Gastrocnemius medialis (tissue), 4 donors: ENCODE results near the gene COL4A6.

Source experiments
- POLR2A ChIP-seq, 2 donors: fragments of 450-650 bp; IDR thresholded peaks; one replicate each; pipeline ENCODE4 v1.6.1; 2017; ENCODE audit warnings: antibody characterized with exemption in 2 of 2, mild to moderate bottlenecking in 2 of 2, moderate library complexity in 2 of 2
- TF ChIP-seq, protein P1 (sequence below), 5 experiments: fragments of 450-650 bp in 3 of 5; fragments of 200-600 bp in 2 of 5; sonication (generic) in 2 of 5; IDR thresholded peaks in 4 of 5; conservative IDR thresholded peaks in 1 of 5; 1 replicate in 4 of 5; 2 replicates in 1 of 5; pipeline ENCODE4 v1.5.1; 2016 to 2019; ENCODE audit warnings: antibody characterized with exemption in 5 of 5, mild to moderate bottlenecking in 3 of 5, moderate library complexity in 3 of 5

DNA sequence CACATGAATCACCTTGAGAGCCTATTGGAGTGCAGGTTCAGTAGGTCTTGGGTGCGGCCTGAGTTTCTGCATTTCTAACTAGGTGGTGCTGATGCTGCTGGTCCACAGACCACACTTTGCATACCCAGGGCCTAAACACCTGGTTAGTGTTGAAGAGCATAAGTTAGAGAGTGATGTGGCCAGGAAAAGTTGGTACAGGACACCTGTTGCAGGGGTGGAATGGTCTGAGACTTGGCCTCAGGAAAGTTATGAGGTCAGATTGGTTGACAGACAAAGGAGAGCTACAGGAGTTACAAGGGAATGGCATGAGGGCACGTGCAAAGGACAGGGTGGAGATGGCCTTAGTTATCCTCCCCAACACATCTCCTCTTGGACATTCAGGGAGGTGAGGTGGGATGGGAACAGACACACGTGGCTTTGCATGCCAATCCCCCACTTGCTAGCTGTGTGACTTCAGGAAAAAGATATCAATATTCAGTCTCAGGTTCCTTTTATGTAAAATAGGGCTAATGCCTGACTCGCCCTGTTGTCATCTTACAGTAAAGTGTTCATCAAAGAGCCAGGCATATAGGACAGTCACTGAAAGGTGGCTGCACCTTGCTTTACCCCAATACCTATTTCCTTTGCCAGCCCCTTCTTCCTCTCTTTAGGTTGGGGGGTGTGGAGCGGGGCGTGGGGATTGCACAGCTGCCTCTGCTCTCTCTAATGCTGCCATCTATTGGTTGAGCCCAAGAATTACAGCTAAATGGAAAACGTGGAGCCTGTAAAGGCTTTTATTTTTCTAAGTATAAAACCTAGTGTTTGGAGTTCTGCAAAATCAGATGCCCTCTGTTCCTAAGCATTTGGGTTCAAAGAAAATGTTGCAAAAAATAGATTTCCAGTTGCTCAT lies 299.2 kb downstream of the COL4A6 start:
- TF ChIP-seq, protein P1, sequence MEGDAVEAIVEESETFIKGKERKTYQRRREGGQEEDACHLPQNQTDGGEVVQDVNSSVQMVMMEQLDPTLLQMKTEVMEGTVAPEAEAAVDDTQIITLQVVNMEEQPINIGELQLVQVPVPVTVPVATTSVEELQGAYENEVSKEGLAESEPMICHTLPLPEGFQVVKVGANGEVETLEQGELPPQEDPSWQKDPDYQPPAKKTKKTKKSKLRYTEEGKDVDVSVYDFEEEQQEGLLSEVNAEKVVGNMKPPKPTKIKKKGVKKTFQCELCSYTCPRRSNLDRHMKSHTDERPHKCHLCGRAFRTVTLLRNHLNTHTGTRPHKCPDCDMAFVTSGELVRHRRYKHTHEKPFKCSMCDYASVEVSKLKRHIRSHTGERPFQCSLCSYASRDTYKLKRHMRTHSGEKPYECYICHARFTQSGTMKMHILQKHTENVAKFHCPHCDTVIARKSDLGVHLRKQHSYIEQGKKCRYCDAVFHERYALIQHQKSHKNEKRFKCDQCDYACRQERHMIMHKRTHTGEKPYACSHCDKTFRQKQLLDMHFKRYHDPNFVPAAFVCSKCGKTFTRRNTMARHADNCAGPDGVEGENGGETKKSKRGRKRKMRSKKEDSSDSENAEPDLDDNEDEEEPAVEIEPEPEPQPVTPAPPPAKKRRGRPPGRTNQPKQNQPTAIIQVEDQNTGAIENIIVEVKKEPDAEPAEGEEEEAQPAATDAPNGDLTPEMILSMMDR (IDR thresholded peaks at IDR 0.05 in 4 of 5, conservative IDR thresholded peaks at IDR 0.05 in 1 of 5) = peak in 4 of 5 experiments; percentile 22 to 54 (median 39)
- TF ChIP-seq POLR2A (IDR thresholded peaks at IDR 0.05) = no peak
